H1 (cell line): Measurements from ENCODE around the gene VENTX. TPM values are rescaled to one million over a fixed set of nuclear protein-coding genes. Genes with fewer than 3 reads are reported as not detected.

Experiments
- CTCF ChIA-PET: fragments of 300-600 bp; sonication (Branson Sonifier 250); formaldehyde crosslinking; loops from one replicate; lab custom pipeline; 2021; ENCODE audit not compliant: partially characterized antibody; lab: Charles Lee
- POLR2A ChIA-PET: fragments of 300-600 bp; sonication (Branson Sonifier 250); formaldehyde crosslinking; loops from one replicate; lab custom pipeline; 2021; ENCODE audit warnings: inconsistent platforms; ENCODE audit not compliant: partially characterized antibody; lab: Charles Lee
- DNase-seq, 2 experiments: peaks; one replicate each; pipeline versions ENCODE4 v3.0.0 to v3.0.0-alpha.2; 2010 to 2022; ENCODE audit warnings: low spot score in 2 of 2, low read depth in 1 of 2, mixed read lengths in 1 of 2
- FAIRE-seq: peaks from 2 replicates; lab custom pipeline; 2011; peaks lifted over from hg19 to GRCh38; lab: Jason Lieb, UNC
- H2AFZ ChIP-seq: 2 replicates; pipeline ENCODE4 v1.8.1; 2012; ENCODE audit warnings: low read length, inconsistent platforms
- H2AK5ac ChIP-seq: 2 replicates; pipeline ENCODE4 v1.6.1; 2013; ENCODE audit warnings: low read depth, low read length
- H2BK120ac ChIP-seq: replicated peaks from 2 replicates; pipeline ENCODE3; 2013; ENCODE audit warnings: low read depth, low read length, inconsistent platforms
- H2BK12ac ChIP-seq: 2 replicates; pipeline ENCODE4 v1.6.1; 2013; ENCODE audit warnings: low read depth, low read length
- H2BK15ac ChIP-seq: 2 replicates; pipeline ENCODE4 v1.6.1; 2013; ENCODE audit warnings: low read length
- H2BK20ac ChIP-seq: 2 replicates; pipeline ENCODE4 v1.6.1; 2013; ENCODE audit warnings: low read length
- H2BK5ac ChIP-seq: 2 replicates; pipeline ENCODE4 v1.6.1; 2013; ENCODE audit warnings: low read depth, low read length
- H3K14ac ChIP-seq: 2 replicates; pipeline ENCODE4 v1.6.1; 2013; ENCODE audit warnings: inconsistent platforms; ENCODE audit not compliant: insufficient read length
- H3K18ac ChIP-seq: 2 replicates; pipeline ENCODE4 v1.6.1; 2013; ENCODE audit warnings: low read length; ENCODE audit errors: extremely low read depth
- H3K23ac ChIP-seq: 2 replicates; pipeline ENCODE4 v1.6.1; 2013; ENCODE audit warnings: inconsistent platforms; ENCODE audit not compliant: insufficient read length
- H3K23me2 ChIP-seq: 2 replicates; pipeline ENCODE4 v1.6.1; 2013; ENCODE audit warnings: low read depth, low read length
- H3K27ac ChIP-seq: 2 replicates; pipeline ENCODE4 v1.6.1; 2011; ENCODE audit warnings: low read depth, low read length, inconsistent platforms
- H3K27me3 ChIP-seq, 4 experiments: replicated peaks in 1 of 4; 1 replicate in 1 of 4; 2 replicates in 3 of 4; pipeline versions ENCODE4 v1.6.1 to v1.8.1; 2011 to 2013; ENCODE audit warnings: low read length in 3 of 4, mild to moderate bottlenecking in 3 of 4, inconsistent platforms in 2 of 4, mixed read lengths in 2 of 4, moderate library complexity in 1 of 4; ENCODE audit not compliant: control insufficient read depth in 3 of 4, insufficient read depth in 3 of 4; ENCODE audit errors: extremely low read depth in 1 of 4
- H3K36me3 ChIP-seq, 4 experiments: 2 replicates each; pipeline versions ENCODE4 v1.6.1 to v1.8.1; 2011 to 2013; ENCODE audit warnings: mild to moderate bottlenecking in 4 of 4, low read length in 3 of 4, moderate library complexity in 2 of 4, control low read depth in 1 of 4, inconsistent platforms in 1 of 4; ENCODE audit not compliant: insufficient read depth in 4 of 4, control insufficient read depth in 2 of 4
- H3K4ac ChIP-seq: replicated peaks from 2 replicates; pipeline ENCODE3; 2013; ENCODE audit warnings: low read length, low read depth, mixed read lengths, inconsistent platforms; ENCODE audit not compliant: insufficient read length
- H3K4me1 ChIP-seq, 4 experiments: replicated peaks in 1 of 4; 1 replicate in 1 of 4; 2 replicates in 3 of 4; pipeline versions ENCODE4 v1.6.1 to v1.8.1; 2011 to 2013; ENCODE audit warnings: low read length in 3 of 4, inconsistent platforms in 2 of 4, mixed read lengths in 1 of 4; ENCODE audit not compliant: insufficient read depth in 4 of 4, control insufficient read depth in 3 of 4
- H3K4me2 ChIP-seq, 2 experiments: 2 replicates each; pipeline versions ENCODE4 v1.6.1 to v1.8.1; 2011 to 2013; ENCODE audit warnings: low read depth in 2 of 2, low read length in 2 of 2, control low read depth in 1 of 2, inconsistent platforms in 1 of 2, mild to moderate bottlenecking in 1 of 2; ENCODE audit not compliant: insufficient read depth in 1 of 2
- H3K4me3 ChIP-seq, 4 experiments: fragments of 200-600, 300-600 bp in 1 of 4; sonication (generic), shearing (Covaris generic), sonication (Bioruptor Twin) in 1 of 4; 2 replicates each; pipeline versions ENCODE4 v1.5.1 to v1.8.1; 2011 to 2016; ENCODE audit warnings: low read length in 4 of 4, low read depth in 3 of 4, control low read depth in 2 of 4, inconsistent platforms in 2 of 4, mild to moderate bottlenecking in 2 of 4, mixed read lengths in 1 of 4, moderate library complexity in 1 of 4; ENCODE audit not compliant: insufficient read depth in 2 of 4; ENCODE audit errors: extremely low read depth in 1 of 4
- H3K56ac ChIP-seq: replicated peaks from 2 replicates; pipeline ENCODE3; 2013; ENCODE audit warnings: low read depth, mild to moderate bottlenecking, mixed read lengths, low read length, inconsistent platforms; ENCODE audit not compliant: insufficient read length
- H3K79me1 ChIP-seq: 2 replicates; pipeline ENCODE4 v1.6.1; 2013; ENCODE audit warnings: low read depth, low read length, control low read depth
- H3K79me2 ChIP-seq, 2 experiments: 2 replicates each; pipeline versions ENCODE4 v1.6.1 to v1.8.1; 2012 to 2013; ENCODE audit warnings: low read length in 2 of 2, mild to moderate bottlenecking in 2 of 2, inconsistent platforms in 1 of 2; ENCODE audit not compliant: insufficient read depth in 2 of 2, control insufficient read depth in 1 of 2
- H3K9ac ChIP-seq, 4 experiments: replicated peaks in 1 of 4; 1 replicate in 1 of 4; 2 replicates in 3 of 4; pipeline versions ENCODE4 v1.6.1 to v1.8.1; 2011 to 2013; ENCODE audit warnings: low read depth in 3 of 4, low read length in 3 of 4, control low read depth in 2 of 4, mild to moderate bottlenecking in 2 of 4, moderate library complexity in 2 of 4, inconsistent platforms in 1 of 4; ENCODE audit errors: extremely low read depth in 1 of 4
- H3K9me3 ChIP-seq, 2 experiments: 2 replicates each; pipeline versions ENCODE4 v1.6.1 to v1.8.1; 2012 to 2013; ENCODE audit warnings: mild to moderate bottlenecking in 2 of 2, moderate library complexity in 2 of 2, control low read depth in 1 of 2, inconsistent platforms in 1 of 2, low read depth in 1 of 2, low read length in 1 of 2, mixed read lengths in 1 of 2; ENCODE audit not compliant: insufficient read depth in 2 of 2
- H4K20me1 ChIP-seq, 2 experiments: replicated peaks in 1 of 2; 2 replicates each; pipeline versions ENCODE3 to v1.8.1; 2011 to 2013; ENCODE audit warnings: inconsistent platforms in 2 of 2, low read length in 2 of 2, mild to moderate bottlenecking in 1 of 2; ENCODE audit not compliant: insufficient read depth in 2 of 2, control insufficient read depth in 1 of 2
- H4K5ac ChIP-seq: 2 replicates; pipeline ENCODE4 v1.6.1; 2013; ENCODE audit warnings: low read length, low read depth, mixed read lengths, inconsistent platforms; ENCODE audit not compliant: insufficient read length
- H4K8ac ChIP-seq: 2 replicates; pipeline ENCODE4 v1.8.0; 2013; ENCODE audit warnings: mild to moderate bottlenecking, moderate library complexity, low read length, inconsistent platforms; ENCODE audit not compliant: insufficient read depth; ENCODE audit errors: extremely low read depth
- H4K91ac ChIP-seq: replicated peaks from 2 replicates; pipeline ENCODE3; 2013; ENCODE audit warnings: low read length, mixed read lengths, inconsistent platforms; ENCODE audit not compliant: insufficient read length
- CTCF ChIP-seq, 3 experiments: IDR thresholded peaks; 1 replicate in 2 of 3; 2 replicates in 1 of 3; pipeline versions ENCODE4 v1.5.1 to v1.6.1; 2011; ENCODE audit warnings: low read length in 3 of 3, mild to moderate bottlenecking in 3 of 3, inconsistent platforms in 2 of 3, low read depth in 1 of 3, moderate library complexity in 1 of 3; ENCODE audit not compliant: insufficient read depth in 1 of 3; ENCODE audit errors: control extremely low read depth in 1 of 3
- RBBP5 ChIP-seq: IDR thresholded peaks from 2 replicates; pipeline ENCODE4 v1.7.1; 2012; ENCODE audit warnings: low read depth, mild to moderate bottlenecking, inconsistent platforms, low read length, moderate library complexity, borderline replicate concordance
- SIRT6 ChIP-seq: IDR thresholded peaks from one replicate; pipeline ENCODE4 v1.7.1; 2012; ENCODE audit warnings: low read length, inconsistent platforms
- SP1 ChIP-seq: IDR thresholded peaks from 2 replicates; pipeline ENCODE4 v1.6.1; 2011; ENCODE audit warnings: low read depth, low read length
- WGBS, 2 experiments: shearing (Covaris generic) in 1 of 2; methylation state at CpG; one replicate each; pipeline versions ENCODE4 v1.1.6 to v1.1.7; 2013 to 2015; ENCODE audit warnings: low lambda C conversion rate in 2 of 2, mixed read lengths in 2 of 2, inconsistent platforms in 1 of 2, low coverage in 1 of 2, missing lambda C conversion rate in 1 of 2; ENCODE audit not compliant: insufficient replicate concordance in 2 of 2, insufficient coverage in 1 of 2, insufficient read length in 1 of 2; ENCODE audit errors: extremely low coverage in 1 of 2, missing lambda C conversion rate in 1 of 2; 5-methylcytosine and 5-hydroxymethylcytosine counted together
- polyA plus RNA-seq, 7 experiments: library from polyadenylated mRNA; depleted of rRNA in 3 of 7; stranded (reverse) in 5 of 7; unstranded in 2 of 7; fragments of >200 nt in 5 of 7; fragments of 200-250 nt in 2 of 7; gene quantifications; 1 replicate in 5 of 7; 2 replicates in 1 of 7; 4 replicates in 1 of 7; pipeline versions ENCODE4 v1.2.1 to v1.2.3, GENCODE V29; 2011 to 2013; ENCODE audit warnings: missing spikeins in 2 of 7, mixed read lengths in 2 of 7
- total RNA-seq: library from RNA; stranded (reverse); fragmentation: NEBNext Ultra II Directional; extraction: Animal tissue kit (Norgen Biotek cat#: 25700); gene quantifications from 2 replicates; pipeline ENCODE4 v1.2.1, GENCODE V29; 2021

The VENTX gene
- total and polyA plus RNA-seq, 2 of the 8 experiments (the other 6 are each of a cell fraction or from before 2014, with no cell fraction given), result 5.6 TPM

- H3K14ac ChIP-seq, result no peak overlapping the region
- no peak overlapping the region for H3K4me2 ChIP-seq
- H3K23me2 ChIP-seq, result peaks cover 2% of the 10 kb centered on the region; the same call in 1 of the 2 replicates
- peaks cover 0 to 4% of the 10 kb centered on the region in 2 experiments; a peak in 1 of 4 replicates for H3K9me3 ChIP-seq
- no peak overlapping the region for H2AFZ ChIP-seq
- peaks cover 0 to 7% of the 10 kb centered on the region in 2 experiments for H4K20me1 ChIP-seq
- no peak overlapping the region for H2BK120ac ChIP-seq
- WGBS, 2 experiments, result 92% methylated on average over 19 of the region's 28 CpGs; no CpG with 5 or more reads in 1 of the 2 experiments
- ChIA-PET CTCF (interaction anchor here (0.7 to 1.6 kb wide), 5 partner anchors 10 to 90 kb away, joined by 3 to 9 read pairs (median 3); no protein-coding TSS in a partner anchor), POLR2A (interaction anchor here (1.0 to 1.5 kb wide), 3 partner anchors 10 to 19 kb away, joined by 3 read pairs; no protein-coding TSS in a partner anchor)
- DNase-seq (no peak), FAIRE-seq (no peak)
- H3K36me3 ChIP-seq, result no peaks in the 10 kb centered on the region; a peak in 3 of 8 replicates
- H3K4ac ChIP-seq, result no peak overlapping the region
- no peak overlapping the region for H2BK12ac ChIP-seq
- no peak overlapping the region for H3K18ac ChIP-seq
- no peak overlapping the region for H3K9ac ChIP-seq
- H3K79me1 ChIP-seq, result no peaks in the 10 kb centered on the region
- no peak overlapping the region for H4K8ac ChIP-seq
- no peak overlapping the region for H2AK5ac ChIP-seq
- H3K4me3 ChIP-seq, result no peak overlapping the region
- TF ChIP-seq SIRT6 (no peak), RBBP5 (no peak), SP1 (no peak), CTCF (IDR thresholded peaks at IDR 0.05; ENCODE audit: control extremely low read depth in 1 of 3, insufficient read depth in 1 of 3, low read depth in 1 of 3, low read length in 3 of 3) (peak in 1 of 3 experiments; percentile 4; a peak in 1 of 4 replicates)
- H3K79me2 ChIP-seq, result no peaks in the 10 kb centered on the region
- H4K91ac ChIP-seq, result no peak overlapping the region
- H2BK5ac ChIP-seq, result no peak overlapping the region
- no peak overlapping the region for H3K27ac ChIP-seq
- H3K56ac ChIP-seq, result no peak overlapping the region
- H3K23ac ChIP-seq, result no peak overlapping the region
- no peak overlapping the region for H2BK15ac ChIP-seq
- H3K4me1 ChIP-seq, result peaks cover 0 to 10% (median 9%) of the 10 kb centered on the region in 4 experiments; a peak in 6 of 7 replicates
- no peak overlapping the region for H2BK20ac ChIP-seq
- no peaks in the 10 kb centered on the region for H3K27me3 ChIP-seq
- H4K5ac ChIP-seq, result no peak overlapping the region
Observed at GRCh38 chr10:133214468-133215410, 22.9 kb upstream of the VENTX start.
